Measurements from ENCODE around the gene G6PC1. TPM values are rescaled to one million over a fixed set of nuclear protein-coding genes. Genes with fewer than 3 reads are reported as not detected.
"Not testable (repeated sequence)": the region's sequence is repeated elsewhere in the genome, so short reads cannot be mapped to it uniquely, and the experiment has no call there.

The G6PC1 gene
- total RNA-seq, 1 donor, result not detected

- H3K79me2 ChIP-seq (ENCODE audit: insufficient read depth, low read length), result no peaks in the 10 kb centered on the region
- H2AFZ ChIP-seq (ENCODE audit: low read length), result no peak overlapping the region
- no peak for TF ChIP-seq CTCF (IDR thresholded peaks at IDR 0.05; ENCODE audit: extremely low read depth, low read depth, low read length)
- H3K4me1 ChIP-seq (ENCODE audit: insufficient read depth, low read length), result no peaks in the 10 kb centered on the region
- H3K27ac ChIP-seq (ENCODE audit: low read depth, low read length), result no peak overlapping the region
- H3K36me3 ChIP-seq (ENCODE audit: insufficient read depth, low read length), result no peaks in the 10 kb centered on the region
- H3K4me2 ChIP-seq (ENCODE audit: insufficient read depth, low read length), result no peak overlapping the region
- no peak for DNase-seq (ENCODE audit: insufficient read length, low spot score, missing footprints)
- peaks cover 32% of the 10 kb centered on the region for H3K27me3 ChIP-seq (ENCODE audit: insufficient read depth, low read length)
- H4K20me1 ChIP-seq (ENCODE audit: insufficient read depth, low read length), result no peaks in the 10 kb centered on the region
- H3K4me3 ChIP-seq (ENCODE audit: insufficient read depth, low read length), result no peak overlapping the region
- no peaks in the 10 kb centered on the region for H3K9me3 ChIP-seq (ENCODE audit: low read depth, low read length)
These were observed 21.7 kb downstream of the G6PC1 start for GRCh38 chr17:42922294-42922693.

- not testable (repeated sequence) for H3K36me3 ChIP-seq (ENCODE audit: insufficient read depth, low read length); H2AFZ ChIP-seq (ENCODE audit: low read length); H4K20me1 ChIP-seq (ENCODE audit: insufficient read depth, low read length); H3K4me1 ChIP-seq (ENCODE audit: insufficient read depth, low read length); H3K4me2 ChIP-seq (ENCODE audit: insufficient read depth, low read length); DNase-seq (ENCODE audit: insufficient read length, low spot score, missing footprints); H3K9me3 ChIP-seq (ENCODE audit: low read depth, low read length); H3K27ac ChIP-seq (ENCODE audit: low read depth, low read length); H3K79me2 ChIP-seq (ENCODE audit: insufficient read depth, low read length); H3K4me3 ChIP-seq (ENCODE audit: insufficient read depth, low read length)
- peaks cover 32% of the 10 kb centered on the region for H3K27me3 ChIP-seq (ENCODE audit: insufficient read depth, low read length)
These were observed 22.9 kb downstream of the G6PC1 start for GRCh38 chr17:42923472-42923871.

- no peaks in the 10 kb centered on the region for H3K36me3 ChIP-seq (ENCODE audit: insufficient read depth, low read length)
- no peak overlapping the region for H2AFZ ChIP-seq (ENCODE audit: low read length)
- peaks cover 32% of the 10 kb centered on the region for H3K27me3 ChIP-seq (ENCODE audit: insufficient read depth, low read length)
- H3K4me1 ChIP-seq (ENCODE audit: insufficient read depth, low read length), result peaks cover 9% of the 10 kb centered on the region
- H3K4me3 ChIP-seq (ENCODE audit: insufficient read depth, low read length), result no peak overlapping the region
- no peak for TF ChIP-seq CTCF (IDR thresholded peaks at IDR 0.05; ENCODE audit: extremely low read depth, low read depth, low read length)
- no peaks in the 10 kb centered on the region for H3K79me2 ChIP-seq (ENCODE audit: insufficient read depth, low read length)
- no peak for DNase-seq (ENCODE audit: insufficient read length, low spot score, missing footprints)
- no peaks in the 10 kb centered on the region for H3K9me3 ChIP-seq (ENCODE audit: low read depth, low read length)
- no peak overlapping the region for H3K4me2 ChIP-seq (ENCODE audit: insufficient read depth, low read length)
- no peak overlapping the region for H3K27ac ChIP-seq (ENCODE audit: low read depth, low read length)
- H4K20me1 ChIP-seq (ENCODE audit: insufficient read depth, low read length), result no peaks in the 10 kb centered on the region
These were observed 24.3 kb downstream of the G6PC1 start for GRCh38 chr17:42924891-42925290.

- no peak overlapping the region for H3K4me3 ChIP-seq (ENCODE audit: insufficient read depth, low read length)
- peak; percentile 89 for DNase-seq (ENCODE audit: insufficient read length, low spot score, missing footprints)
- peaks cover 9% of the 10 kb centered on the region for H3K4me1 ChIP-seq (ENCODE audit: insufficient read depth, low read length)
- peak overlapping the region; percentile 53 for H3K4me2 ChIP-seq (ENCODE audit: insufficient read depth, low read length)
- peak overlapping the region; percentile 60 for H3K27ac ChIP-seq (ENCODE audit: low read depth, low read length)
- H2AFZ ChIP-seq (ENCODE audit: low read length), result peak overlapping the region; percentile 66
- H4K20me1 ChIP-seq (ENCODE audit: insufficient read depth, low read length), result no peaks in the 10 kb centered on the region
- TF ChIP-seq CTCF (IDR thresholded peaks at IDR 0.05; ENCODE audit: extremely low read depth, low read depth, low read length), result peak; percentile 67
- no peaks in the 10 kb centered on the region for H3K9me3 ChIP-seq (ENCODE audit: low read depth, low read length)
- H3K79me2 ChIP-seq (ENCODE audit: insufficient read depth, low read length), result no peaks in the 10 kb centered on the region
- peaks cover 5% of the 10 kb centered on the region for H3K27me3 ChIP-seq (ENCODE audit: insufficient read depth, low read length)
- no peaks in the 10 kb centered on the region for H3K36me3 ChIP-seq (ENCODE audit: insufficient read depth, low read length)
These were observed 28.3 kb downstream of the G6PC1 start for GRCh38 chr17:42928714-42929496.
